Astrocyte (in vitro differentiated cells and primary cell): Measurements from ENCODE around the gene SPAG9.

Source experiments
- EZH2 ChIP-seq: IDR thresholded peaks from 2 replicates; pipeline ENCODE4 v1.6.1; 2012; ENCODE audit warnings: mild to moderate bottlenecking, low read length, inconsistent platforms; ENCODE audit not compliant: insufficient read depth
- TF ChIP-seq, protein P1 (sequence below): IDR thresholded peaks from 2 replicates; pipeline ENCODE4 v1.5.1; 2011; ENCODE audit warnings: low read depth, mild to moderate bottlenecking, inconsistent platforms, low read length, moderate library complexity; ENCODE audit not compliant: insufficient read depth

DNA sequence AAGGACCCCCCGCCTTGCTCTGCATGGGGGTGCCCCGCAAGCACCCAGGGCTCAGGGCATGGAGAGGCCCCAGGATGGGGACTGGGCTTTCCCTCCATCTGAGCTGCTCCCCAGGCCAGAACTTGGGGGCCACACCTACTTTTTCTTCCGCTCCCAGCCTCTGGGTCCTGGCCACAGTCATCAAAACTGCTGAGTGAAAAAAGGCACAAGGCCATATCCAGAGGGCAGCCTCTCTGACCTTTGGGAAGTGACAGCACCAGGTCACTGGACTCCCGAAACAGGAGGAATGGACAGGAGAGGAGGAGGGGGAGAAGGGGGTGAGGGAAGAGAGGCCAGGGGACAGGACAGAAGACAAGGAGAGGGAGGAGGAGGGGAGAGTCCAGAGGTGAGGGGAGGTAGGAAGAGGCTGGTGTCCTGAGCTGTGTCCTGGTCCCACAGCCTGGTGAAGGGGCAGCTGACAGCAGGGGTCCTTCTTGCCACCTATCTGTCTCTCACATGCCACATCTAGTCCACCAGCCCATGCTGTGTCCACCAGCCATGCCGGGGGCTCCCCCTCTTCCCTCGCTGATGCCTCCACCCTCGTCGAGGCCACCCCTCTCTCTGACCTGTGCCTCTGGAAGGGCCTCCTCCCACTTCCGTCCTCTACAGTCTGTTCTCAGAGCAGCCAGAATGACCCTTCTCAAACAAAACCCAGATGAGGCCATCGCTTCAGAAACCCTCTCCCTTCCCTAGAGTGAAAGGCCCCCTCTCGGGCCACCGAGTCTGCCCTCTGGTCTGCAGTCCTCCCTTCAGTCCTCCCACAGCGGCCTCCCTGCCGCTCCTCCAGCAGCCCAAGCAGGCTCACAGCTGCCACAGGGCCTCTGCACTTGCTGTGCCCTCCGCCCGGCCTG lies 180.6 kb downstream of the SPAG9 start:
- TF ChIP-seq, protein P1, sequence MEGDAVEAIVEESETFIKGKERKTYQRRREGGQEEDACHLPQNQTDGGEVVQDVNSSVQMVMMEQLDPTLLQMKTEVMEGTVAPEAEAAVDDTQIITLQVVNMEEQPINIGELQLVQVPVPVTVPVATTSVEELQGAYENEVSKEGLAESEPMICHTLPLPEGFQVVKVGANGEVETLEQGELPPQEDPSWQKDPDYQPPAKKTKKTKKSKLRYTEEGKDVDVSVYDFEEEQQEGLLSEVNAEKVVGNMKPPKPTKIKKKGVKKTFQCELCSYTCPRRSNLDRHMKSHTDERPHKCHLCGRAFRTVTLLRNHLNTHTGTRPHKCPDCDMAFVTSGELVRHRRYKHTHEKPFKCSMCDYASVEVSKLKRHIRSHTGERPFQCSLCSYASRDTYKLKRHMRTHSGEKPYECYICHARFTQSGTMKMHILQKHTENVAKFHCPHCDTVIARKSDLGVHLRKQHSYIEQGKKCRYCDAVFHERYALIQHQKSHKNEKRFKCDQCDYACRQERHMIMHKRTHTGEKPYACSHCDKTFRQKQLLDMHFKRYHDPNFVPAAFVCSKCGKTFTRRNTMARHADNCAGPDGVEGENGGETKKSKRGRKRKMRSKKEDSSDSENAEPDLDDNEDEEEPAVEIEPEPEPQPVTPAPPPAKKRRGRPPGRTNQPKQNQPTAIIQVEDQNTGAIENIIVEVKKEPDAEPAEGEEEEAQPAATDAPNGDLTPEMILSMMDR: no peak
- TF ChIP-seq EZH2: no peak
